NOMO-1 treated with DMSO at 0.1 percent for 48 hours (cell line): ENCODE results near the gene HIVEP3.
A peak's percentile ranks its signal among the peaks of the same experiment; 100 is the strongest.

Source experiments
- DNase-seq: peaks from one replicate; lab custom pipeline; 2025; ENCODE audit not compliant: unreplicated experiment; lab: John Stamatoyannopoulos, UW

The HIVEP3 gene

DNA sequence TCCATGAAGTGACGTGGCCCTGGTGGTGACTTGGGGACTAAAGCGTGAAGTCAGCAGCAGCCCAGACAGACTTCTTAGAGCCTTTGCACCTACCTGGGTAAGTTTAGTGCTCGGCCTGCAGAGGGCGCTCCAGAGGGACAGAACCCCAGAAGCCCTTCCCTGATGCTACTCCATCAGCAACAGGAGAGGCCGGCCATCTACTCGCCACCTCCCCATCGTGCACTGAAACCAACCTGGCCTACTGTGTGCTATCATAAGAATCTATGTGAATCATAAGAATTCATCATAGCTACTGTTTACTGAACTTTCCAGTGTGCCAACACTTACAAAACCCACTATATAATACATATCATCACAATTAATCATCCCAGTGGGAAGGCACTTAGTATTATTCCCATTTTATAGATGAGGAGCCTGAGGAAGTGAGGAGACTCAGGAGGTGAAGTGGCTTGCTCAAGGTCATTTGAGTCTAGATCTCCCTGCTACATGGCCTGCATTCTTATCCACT is 426.3 kb downstream of the HIVEP3 start:
- peak; percentile 34 for DNase-seq

DNA sequence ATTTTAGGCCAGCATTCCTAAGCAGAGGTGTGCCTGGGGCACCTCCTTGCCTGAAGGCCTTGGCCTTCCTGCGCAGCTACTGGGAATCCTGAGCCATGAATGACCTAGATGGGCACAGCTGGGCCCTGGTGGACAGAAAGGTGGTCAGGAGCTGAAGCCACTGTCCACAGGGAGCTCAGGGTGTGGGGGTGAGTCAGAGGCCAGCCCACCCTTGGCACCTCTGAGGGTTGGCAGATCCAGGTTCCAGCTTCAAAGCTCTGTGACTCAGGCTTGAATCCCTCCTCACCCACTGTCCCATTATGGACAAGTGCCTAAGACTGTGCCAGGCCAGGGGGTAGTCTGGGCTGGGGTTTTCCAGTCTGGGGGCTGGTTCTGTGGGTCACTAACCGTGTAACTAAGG is 427.8 kb downstream of the HIVEP3 start:
- DNase-seq = no peak

DNA sequence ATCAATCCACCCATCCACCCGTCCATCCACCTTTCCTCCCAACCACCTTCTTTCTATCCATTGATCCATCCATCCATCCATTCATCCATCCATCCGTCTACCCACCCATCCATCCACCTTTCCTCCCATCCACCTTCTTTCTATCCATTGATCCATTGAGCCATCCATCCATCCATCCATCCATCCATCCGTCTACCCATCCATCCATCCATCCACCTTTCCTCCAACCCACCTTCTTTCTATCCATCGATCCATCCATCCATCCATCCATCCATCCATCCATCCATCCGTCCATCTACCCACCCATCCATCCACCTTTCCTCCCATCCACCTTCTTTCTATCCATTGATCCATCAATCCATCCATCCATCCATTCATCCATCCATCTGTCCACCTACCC is 429.2 kb downstream of the HIVEP3 start:
- DNase-seq = no peak

DNA sequence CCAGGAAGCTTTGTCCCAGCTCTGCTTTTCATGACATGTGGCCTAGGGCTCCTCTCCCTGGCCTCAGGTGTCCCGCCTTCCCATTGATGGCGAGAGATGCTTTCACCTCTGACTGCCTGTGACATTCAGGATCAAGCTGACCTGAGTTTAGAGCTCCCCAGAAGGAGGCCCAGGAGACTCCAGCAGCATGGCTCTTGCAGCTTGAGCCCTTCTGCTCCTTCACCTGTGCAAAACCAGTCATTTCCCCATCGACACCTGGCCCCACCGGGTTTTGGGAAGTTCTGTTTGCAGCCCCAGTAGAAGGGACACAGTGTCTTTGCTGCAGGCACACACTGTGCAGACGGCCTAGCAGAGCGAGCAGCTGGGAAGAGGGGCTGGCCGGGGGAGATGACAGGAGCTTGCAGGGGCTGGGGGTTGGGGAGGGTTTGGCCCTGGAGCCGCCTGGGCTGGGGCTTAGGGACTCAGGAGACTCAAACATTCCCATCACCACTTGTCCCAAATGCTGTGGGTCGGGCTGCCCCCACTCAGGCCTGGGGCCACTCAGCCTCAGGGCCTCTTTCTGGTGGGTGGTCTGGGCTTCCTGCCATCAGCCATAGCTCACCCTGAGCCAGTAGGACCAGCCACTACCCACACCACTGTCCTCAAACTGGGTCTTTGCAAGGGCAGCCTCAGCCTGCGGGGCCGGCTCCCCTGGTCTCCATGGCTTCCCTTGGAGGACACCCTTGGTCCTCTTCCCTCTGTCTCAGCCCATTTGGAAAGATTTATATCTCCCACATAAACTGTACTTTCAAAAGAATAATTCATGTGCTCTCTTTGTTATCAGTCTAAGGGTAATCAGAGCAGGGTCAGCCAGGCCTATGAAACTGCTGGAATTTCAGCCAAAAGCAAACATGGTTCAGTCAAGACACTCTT is 430.4 kb downstream of the HIVEP3 start:
- no peak for DNase-seq

DNA sequence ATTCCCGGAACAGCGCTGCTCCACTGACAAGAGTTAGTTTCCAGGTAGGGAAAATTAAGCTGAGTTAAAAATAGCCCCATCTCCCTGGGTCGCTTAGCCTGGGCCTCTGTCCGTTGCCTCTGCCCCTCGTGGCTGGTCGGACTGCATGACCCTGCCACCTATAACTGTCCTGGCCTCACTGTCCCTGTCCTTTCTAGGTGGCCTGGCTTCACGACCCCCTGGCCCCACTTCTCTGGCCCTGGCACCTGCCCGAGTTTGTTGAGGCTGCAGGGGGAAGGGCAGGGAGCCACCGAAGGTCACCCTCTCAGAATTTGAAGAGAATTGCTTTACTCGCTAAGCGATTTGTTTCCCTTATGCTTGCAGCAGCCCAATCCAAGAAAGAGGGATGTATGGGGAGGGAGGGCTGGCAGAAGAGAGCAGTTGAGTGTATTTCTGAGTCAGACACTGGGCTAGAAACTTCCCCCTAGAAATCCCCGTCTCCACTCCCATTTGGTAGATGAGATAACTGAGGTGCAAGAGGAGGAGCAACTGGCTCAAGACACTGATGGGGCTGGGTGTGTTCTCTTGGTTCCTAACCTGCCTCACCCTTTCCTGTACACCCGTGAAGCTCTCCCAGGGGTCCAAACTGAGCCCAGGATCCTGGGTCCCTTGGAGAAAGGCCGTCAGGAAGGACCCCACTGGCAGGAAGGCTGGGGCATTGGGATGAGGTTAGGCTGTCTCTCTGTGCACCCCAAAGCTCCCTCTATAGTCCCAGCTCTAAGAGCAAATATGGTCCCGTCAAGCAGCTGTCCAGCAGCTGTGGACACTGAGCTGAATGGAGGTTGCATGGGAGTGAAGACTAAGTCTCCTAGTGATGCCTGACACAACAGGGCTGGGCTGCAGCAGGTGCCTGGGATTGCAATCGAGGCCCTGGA is 431.3 kb downstream of the HIVEP3 start:
- peak; percentile 64 for DNase-seq

DNA sequence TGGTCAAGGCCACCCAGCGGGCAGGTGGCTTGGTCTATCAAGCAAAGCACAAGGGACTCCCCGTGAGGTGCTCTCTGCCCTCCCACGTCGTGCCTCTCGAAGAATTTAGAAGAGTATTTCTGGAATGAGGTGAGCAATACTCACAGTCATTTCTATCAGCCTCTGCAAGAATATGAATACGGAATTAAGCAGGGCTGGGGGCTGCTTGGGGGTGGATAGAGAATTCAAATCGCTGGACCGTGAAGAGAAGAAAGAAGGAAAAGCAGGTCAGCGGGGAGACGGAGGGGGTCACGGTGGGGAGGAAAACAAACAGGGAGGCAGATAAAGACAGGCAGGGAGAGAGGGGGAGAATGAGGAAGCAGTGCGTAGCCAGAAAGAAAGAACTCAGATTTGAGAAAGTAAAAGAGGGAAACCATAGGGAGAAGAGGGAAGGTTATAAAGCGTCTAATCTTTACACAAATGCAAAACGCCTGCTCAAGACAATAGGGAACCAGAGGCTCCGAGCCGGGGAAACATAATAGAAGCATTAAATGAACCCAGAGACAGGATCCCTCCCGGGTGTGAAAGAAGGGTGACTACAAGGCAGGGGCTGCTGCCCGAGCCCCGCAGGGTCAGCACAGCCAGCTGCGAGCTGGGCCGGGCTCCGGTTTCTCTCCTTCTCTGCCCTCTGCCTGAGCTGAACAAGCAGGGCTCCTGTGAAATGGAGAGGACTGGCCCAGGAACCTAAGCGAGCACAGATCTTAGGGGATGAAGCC is 432.2 kb downstream of the HIVEP3 start:
- DNase-seq = peak; percentile 40

DNA sequence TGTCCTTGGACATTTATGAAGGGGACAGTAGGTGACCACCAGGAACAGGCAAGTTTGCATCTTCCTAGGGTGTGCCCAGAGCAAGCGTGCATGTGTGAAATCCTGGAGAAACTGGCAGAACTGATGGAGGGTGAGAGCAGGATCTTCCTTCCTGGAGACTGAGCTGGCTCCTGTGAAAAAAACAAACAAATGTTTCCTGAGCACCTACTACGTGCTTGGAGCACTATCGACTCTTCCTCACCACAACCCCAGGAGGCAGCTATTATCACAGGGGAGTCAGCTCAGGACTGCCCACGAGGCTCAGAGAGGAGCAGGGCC is 432.7 kb downstream of the HIVEP3 start:
- no peak for DNase-seq

DNA sequence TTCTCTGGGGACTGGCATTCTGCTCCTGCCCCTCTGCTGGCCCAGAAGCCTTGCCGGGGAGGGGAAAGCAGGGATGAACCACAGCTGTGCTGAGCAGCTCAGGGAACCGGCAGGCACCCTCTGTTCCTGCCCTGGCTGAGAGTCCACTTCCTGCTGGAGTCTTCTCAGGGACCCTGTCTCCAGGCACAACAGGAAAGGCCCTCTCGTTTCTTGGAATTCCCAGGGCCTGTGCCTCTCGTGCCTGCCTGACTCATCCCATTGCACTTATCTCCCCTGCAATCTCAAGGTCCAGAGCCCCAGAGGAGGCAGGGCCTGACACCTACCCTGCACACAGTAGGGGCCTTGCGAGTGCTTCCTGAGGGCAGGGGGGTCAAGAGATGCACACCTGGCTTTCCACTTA is 433.1 kb downstream of the HIVEP3 start:
- DNase-seq = no peak

DNA sequence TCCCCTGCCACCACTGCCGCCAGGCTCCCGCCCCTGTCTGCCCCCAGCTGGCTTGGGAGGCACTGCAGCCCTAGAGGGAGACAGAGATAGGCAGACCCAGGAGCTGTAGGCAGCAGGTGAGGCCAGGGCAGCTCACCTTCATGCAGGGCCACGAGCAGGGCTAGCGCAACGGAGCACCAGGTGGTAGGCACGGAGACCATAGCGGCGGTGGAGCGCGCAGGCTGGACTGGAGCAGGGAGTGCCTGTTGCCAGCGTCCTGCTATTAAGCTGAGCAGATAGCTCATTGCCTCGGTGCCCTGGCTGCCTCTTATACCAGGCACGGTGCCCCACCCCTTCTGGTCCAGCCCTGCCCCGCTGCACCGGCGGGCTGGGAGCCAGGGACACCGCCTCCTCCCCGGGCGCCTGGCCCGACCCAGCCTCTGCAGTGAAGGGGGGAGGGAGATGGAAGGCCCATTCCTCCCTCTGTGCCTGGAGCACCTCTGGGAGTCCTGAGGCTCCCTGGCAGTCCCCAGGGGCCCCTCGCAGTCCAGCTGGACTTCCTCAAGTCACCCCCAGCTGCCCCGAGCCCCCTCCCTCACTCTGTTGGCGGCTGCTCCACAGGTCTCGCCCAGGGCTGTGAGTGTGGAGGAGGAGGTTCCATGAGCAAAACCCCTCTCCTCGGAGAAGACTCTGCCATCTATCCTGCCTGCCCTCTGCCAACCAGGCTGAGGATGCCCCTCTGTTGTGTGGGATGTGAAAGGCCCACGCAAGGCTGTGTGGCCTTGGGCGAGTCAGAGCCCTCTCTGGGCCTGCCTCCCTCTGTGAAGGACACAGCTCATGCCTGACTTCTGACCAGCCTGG is 434.1 kb downstream of the HIVEP3 start, which contains the start of gene EDN2:
EDN2 (minus strand) TSS at position 282 of the 840 bp plus-strand sequence; CDS start at position 200, 82 bp downstream.
- DNase-seq = no peak

DNA sequence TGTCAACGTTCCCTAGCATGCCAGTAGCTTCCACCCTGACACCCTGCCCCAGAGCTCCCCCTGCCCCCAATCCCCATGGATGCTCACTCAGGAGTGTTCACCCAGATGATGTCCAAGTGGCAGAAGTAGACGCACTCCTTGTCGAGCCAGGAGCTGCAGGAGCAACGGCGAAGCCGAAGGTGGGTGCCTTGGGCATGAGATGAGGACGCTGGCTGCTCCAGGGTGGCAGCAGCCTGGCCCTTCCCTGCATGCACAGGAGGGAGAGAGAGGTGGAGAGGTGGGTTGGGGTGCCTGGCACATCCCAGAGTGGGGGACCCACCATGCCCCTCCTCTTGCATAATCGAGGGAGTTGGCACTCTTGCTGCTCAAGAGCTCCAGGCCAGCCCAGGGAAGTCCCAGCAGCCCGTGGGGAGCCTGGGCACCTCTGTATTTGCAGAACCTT is 434.7 kb downstream of the HIVEP3 start:
- DNase-seq = no peak

DNA sequence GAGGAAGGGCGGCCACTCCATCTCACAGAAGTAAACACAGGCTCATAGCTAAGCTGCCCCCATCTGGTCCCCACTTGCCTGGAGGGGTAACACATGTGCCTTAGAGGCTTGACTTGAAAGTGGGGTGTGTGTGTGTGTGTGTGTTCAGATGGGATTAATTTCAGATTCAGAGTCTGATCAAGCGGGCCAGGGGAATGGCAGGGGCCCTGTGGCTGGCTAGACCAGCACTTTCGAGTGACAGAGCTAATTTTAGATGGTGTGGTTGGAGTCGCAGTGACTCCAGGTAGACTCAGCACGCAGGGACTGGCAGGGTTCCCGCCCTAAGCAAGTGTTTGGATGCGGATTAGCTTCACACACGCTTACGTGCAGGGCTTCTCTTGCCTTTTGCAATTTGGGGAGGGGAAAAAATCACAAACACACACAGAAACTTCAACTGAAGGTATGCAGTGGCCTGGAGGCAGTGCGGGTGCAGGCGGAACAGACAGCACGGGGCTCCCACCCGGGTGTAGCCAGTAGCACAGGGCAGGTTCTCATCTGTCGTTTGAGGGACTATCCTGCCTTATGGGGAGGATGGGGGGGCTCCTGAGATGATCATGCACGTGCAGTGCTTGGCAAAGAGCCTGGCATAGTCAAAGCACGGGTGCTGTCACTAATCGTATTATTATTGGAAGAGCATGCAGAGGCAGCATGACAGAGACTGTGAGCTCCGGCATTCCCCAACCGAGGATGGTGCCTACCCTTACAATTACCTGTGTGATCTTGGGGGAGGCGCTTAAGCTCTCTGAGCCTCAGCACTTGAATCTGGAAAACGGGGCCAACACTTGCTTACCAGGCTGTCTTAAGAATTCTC is 435.5 kb downstream of the HIVEP3 start:
- no peak for DNase-seq

DNA sequence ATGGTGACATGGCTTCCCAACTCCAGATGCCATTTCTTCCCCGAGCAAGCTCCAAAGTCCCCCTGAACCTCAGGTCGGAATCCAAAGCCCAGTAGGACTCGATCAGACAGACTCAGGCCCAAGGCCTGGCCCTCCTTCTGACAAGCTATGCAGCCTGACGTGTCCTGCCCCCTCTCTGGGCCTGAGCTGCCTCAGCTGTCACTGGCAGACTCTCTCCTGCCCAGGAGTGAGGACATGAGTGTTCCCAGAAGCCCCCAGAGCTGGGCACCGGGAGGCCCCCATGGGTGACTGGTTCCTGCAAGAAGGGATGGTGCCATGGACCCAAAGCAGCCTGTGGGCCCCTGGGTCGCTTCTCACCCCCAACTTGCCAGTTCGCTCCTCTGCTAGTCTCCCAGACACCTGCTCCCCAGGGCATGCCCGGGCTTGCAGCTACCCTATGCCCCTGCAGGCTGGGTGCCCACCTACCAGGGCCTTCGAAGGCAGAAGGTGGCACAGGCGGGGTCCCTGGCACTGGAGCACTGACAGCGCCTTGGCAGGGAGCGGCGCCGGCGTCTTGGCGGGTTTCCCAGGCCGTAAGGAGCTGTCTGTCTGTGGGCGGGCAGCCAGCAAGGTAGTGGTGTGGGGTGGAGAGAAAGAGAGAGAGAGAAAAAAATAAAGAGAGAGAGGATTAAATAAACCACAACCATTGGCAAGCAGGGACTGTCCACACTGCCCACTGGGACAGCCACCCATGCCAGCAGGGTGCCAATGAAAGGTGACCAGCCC is 436.5 kb downstream of the HIVEP3 start:
- no peak for DNase-seq

DNA sequence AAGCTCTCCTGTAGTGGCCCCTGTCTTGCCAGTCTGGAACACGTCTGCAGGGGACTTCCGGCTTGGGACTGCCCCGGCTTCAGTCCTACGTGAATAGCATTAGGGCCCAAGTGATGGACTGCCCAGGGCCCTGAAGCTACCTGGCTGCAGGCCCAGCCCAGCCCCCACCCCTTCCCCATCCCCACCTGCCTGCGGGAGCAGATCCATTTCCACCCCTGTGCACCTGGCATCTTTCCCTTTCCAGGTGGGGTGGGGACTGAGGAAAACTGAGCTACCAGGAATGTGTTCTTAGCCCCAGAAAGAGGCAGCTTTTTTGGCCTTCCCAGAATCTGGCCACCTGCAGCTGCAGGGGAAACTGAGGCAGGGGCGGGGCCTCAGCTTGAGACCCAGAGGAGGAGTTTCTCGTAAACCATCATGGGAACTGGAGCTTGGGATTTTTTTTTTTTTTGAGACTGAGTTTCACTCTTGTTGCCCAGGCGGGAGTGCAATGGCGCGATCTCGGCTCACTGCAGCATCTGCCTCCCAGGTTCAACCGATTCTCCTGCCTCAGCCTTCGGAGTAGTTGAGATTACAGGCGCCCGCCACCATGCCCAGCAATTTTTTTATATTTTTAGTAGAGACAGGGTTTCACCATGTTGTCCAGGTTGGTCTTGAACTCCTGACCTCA is 437.5 kb downstream of the HIVEP3 start:
- DNase-seq = no peak

DNA sequence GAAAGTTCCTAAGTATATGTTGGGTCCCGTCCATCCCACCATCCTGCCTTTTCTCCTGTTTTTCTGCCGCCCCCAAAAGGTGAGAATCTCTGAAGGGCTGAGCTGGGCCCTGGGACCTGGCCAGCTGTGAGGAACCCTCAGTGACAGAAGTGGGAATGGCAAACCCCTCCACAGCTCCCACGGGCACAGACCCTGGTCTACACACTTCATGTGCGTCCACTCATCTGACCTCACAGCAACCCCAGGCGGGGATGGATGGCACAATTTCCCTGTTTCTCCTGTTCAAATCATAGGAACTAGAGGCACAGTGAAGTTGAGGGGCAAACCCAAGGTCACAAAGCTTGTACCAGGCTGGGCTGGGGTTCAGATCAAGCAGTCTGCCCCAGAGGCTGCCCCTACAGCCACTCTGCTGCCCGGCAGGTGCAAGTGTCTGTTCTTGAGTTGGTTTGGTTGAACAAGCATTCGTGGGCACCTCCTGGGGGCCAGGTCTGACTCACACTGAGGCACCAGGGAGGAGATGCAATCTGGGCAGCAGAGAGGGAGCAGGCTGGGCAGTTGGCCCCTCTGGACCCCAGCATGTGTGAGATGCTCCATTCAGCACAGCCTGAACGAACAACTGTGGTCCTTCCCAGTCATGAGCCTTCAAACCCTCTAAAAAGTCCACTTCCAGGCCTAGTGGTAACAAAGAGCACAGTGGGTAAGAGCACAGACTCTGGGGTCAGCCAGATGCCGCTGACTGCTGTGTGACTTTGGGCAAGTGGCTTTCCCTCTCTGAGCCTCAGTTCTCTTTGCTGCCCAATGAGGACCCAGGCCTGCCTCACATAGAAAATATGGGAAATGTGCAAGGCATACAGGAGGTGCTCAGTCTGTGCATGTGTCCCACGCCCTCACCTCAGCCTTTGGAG is 438.3 kb downstream of the HIVEP3 start:
- DNase-seq = no peak

DNA sequence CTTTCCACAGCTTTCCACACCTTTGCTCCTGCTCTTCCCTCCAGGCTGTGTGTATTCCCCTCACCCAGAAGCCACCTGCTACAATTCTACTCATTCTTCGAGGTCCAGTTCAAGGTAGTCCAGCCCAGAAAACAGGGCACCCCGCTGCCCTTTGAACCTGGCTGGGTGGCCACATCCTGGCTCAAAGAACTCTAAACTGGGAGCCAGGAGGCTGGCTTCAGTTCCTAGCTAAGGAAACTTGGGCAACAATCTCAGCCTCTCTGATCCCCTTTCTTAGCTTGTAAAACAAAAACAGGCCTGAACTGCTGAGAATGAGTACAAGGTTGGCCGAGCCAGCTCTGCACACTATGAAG is 438.9 kb downstream of the HIVEP3 start:
- DNase-seq = no peak

DNA sequence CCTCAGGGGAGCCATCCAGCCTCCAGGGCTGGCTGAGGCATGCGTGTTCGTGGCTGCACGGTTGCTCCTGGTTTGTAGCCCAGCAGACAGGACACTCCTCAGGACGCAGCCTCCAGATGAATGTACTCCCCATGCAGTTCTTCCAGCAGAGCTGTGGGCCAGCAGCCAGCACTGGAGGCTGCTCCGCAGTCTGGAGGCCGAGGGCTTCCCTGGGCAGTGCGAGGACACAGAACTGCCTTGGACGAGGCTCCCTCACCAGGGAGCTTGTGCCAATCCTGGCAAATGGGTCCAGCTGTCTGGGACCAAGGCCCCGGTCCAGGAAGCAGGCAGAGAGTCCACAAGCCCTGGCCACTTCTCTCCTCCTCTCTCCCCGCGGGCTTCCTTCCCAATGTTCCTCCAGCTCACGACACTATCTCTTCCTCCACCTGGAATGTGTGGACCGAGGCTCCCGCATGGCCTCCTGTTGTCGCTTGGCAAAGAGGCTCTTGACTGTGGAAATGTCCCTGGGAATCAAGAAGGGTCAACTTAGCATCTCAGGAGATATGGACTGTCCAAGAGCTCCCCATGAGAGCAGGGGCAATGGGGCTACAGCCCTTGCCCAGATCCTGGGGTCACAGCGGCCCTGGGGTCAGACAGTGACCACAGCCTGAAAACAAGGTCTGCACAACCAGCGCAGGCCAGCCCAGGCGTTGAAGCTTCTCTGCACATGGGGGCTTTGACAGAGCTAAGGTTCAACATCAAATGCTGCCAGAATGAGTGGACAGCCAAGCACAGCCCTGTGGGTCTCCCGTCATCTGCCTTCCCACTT is 439.5 kb downstream of the HIVEP3 start:
- no peak for DNase-seq
